DMS 273 (cell line): ENCODE results near the gene GRM5.
"Not testable (repeated sequence)": the region's sequence is repeated elsewhere in the genome, so short reads cannot be mapped to it uniquely, and the experiment has no call there.

Source experiments
- DNase-seq: peaks from one replicate; lab custom pipeline; 2025; ENCODE audit not compliant: unreplicated experiment; lab: John Stamatoyannopoulos, UW

GRM5 gene

GRCh38 chr11:88508759-88509581 is 556.8 kb downstream of the GRM5 start:
- DNase-seq: peak; percentile 40

- no peak for DNase-seq
Observed at GRCh38 chr11:88508418-88508758, 557.4 kb downstream of the GRM5 start.

DNA sequence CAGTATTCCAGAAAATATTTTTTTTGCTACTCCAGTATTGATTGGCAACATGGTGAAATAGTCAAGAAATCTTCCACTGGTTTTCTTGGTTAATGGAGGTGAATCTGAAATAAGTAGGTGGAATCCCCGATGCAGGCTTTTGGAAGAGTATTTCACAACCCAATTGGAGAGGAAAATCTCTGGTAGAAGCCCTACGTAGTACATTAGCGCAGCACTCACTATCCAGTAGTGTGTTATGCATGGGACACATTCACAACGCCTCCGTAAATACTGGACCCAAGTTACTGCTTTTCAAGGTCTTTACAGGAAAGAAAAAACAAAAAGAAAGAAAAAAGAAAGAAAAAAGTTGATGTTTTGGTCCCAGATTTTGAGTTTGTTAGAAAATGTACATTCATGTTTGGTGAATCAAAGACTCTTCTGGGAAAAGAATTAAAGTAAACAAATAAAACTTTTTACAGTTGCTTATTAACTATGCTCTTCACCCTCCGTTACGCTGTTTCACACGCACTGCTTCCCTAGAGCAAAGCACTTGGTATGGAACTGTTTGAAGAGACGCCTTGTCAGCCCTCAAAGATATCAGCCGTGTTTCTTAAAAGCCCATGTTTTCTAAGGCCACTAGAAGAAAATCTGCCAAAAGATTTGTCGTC is 557.9 kb downstream of the GRM5 start:
- DNase-seq: no peak

DNA sequence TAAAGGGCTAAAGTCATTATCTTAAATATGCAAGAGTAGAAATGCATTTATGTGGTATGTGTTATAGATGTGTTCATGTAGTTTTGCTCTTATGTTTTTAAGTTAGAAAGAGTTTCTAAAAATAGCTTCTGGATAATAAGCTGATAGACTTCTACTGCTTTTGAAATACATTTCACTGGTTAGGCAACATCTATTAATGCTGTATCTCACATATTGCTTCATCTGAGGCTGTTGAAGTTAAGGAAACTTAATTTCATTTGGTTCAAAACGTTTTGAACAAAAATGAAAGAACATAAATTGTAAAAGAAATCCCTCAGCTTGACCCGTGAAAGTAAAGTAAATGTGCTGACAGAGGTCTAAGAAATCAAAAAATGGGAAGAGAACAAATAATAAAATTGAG is 564.2 kb downstream of the GRM5 start:
- no peak for DNase-seq

DNA sequence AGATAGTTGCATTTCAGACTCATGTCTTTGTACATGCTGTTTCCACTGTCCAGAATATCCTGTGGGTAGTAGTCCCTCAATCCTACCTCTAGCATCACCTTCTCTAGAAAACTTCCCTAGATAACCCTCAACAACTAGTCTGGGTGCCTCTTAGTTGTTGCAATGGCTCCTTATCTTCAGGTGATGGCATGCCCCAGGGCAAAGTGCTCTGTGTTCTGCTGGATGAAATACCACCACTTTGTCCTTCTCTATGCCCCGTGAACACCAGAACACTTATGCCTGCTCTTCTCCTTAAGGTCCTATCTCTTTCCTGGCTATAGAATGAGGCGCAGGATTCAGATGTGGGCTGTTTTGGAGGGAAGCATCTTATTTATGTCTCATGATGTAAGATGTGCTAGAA is 569.9 kb downstream of the GRM5 start:
- no peak for DNase-seq

GRCh38 chr11:88494848-88495247 is 570.9 kb downstream of the GRM5 start:
- DNase-seq: no peak

DNA sequence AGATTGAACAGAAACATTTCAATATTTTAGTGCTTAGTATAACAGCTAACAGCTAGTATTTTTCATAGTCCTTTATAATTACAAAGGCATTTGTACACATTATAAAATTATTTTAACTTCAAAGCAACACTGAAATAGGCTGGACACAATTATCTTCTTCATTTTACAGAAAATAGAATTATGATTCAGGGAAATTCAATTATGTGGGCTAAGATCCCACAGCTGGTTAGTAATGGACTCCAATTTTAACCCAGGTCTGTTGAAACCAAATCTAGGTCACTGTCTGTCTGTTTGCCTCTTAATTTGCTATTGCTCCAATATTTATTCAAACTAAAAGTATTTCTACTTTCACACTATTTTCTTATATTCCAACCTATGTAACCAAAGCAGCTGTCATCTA is 574.1 kb downstream of the GRM5 start:
- DNase-seq: no peak

GRCh38 chr11:88489030-88489429 is 576.8 kb downstream of the GRM5 start:
- DNase-seq: no peak

- no peak for DNase-seq
Observed at GRCh38 chr11:88487646-88488045, 578.1 kb downstream of the GRM5 start.

DNA sequence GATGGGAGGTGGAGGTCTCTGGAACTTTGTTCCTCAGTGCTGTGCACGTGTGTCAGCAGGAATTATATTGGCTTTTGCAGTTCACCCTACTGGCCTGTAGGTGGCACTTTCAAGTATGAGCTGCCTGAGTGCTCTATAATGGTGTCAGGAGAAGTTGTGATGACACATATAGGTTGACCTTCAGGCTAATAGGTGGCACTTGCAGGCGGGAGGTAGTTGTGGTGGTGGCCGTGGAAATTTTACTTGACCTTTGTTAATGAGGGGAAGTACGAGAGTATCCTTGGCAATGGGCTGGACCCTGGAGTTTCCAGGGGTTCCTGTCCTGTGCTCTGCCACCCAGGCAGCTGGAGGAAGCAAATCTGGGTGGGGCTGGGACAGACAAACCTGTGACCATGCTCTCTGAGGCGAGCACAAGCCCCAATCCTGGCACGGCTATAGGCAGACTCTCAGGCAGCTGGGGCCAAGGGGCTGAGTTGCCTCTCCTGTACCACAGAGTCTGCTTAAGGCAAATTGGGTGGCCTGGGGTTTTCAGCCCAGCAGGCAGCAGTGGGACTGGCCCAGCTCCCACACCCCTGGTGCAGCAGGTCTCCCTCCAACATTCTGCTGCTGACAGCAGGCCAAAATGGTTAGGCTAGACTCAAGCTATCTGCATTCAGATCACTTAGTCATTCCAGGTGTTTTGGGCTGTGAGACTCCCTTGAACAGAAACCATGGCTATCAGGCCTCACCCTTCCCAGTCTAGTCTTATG is 580.7 kb downstream of the GRM5 start:
- DNase-seq: peak; percentile 67

DNA sequence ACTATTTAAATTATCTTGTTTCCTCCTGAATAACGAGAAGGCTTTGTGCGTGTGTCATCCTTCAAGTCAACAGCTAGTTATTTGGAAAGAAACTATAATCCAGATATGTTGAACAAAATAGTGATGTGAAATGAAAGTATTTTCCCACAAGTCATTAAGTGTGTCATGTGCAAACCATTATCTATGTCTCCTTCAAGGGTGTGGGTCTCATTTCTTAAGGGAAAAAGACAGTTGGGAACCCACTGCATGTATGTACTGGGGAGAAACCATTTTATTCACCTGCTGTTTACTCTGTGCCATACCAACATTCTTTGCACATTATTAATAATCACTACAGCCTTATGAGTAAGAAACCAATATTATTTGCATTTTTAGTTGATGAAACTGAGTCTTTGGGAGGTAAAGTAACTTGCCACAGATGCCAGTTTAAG is 582.9 kb downstream of the GRM5 start:
- DNase-seq: no peak

GRCh38 chr11:88480223-88480622 is 585.6 kb downstream of the GRM5 start:
- no peak for DNase-seq

GRCh38 chr11:88478136-88478815 is 587.5 kb downstream of the GRM5 start:
- DNase-seq: peak; percentile 67

- peak; percentile 86 for DNase-seq
Observed at GRCh38 chr11:88475991-88476418, 589.8 kb downstream of the GRM5 start.

- DNase-seq: no peak
Observed at GRCh38 chr11:88474655-88475054, 591.1 kb downstream of the GRM5 start.

DNA sequence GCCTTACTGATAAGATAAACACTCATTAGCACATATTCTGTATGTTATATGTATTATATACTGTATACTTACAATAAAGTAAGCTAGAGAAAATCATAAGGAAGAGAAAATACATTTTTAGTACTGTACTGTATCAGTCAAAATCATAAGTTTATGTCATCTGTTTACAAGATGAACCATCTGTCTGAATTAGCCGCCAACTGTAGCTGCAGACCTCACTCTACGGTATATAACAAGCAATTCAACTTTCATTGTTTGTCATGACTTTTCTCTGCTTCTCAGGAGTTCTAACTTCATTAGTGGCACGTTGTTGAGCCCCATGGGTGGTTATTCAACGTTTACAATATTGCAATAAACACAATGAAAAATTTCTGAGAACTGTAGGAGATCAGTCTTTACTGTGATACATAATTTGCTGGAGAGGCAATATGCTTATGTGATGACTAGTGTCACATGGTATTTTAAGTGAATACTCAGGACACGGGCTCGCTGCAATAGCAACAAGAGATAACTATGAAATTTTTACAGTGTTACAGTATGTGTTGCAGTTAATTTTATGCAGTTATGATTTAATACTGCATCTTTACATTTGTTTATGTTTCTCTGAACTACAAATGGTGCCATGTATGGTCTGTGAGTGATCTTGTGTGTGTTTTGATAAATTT is 596.1 kb downstream of the GRM5 start:
- DNase-seq: peak; percentile 33

DNA sequence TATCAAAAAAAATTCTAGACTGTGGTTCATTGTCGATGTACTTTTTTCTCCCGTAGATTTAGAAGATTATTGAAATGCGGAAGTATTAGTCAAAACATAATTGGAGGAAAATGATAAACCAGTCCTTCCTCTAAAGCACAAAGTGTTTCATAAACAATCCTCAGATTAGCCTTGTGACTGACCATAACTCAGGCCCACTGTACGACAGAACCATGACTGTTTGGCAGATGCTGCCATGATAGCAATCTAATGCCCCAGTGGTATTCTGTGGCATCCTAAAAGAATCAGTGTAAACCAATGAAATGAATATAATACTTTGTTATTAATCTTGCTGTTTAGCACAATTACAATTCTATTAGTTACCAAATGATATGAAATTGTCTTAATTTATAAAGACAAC is 601.3 kb downstream of the GRM5 start:
- no peak for DNase-seq

DNA sequence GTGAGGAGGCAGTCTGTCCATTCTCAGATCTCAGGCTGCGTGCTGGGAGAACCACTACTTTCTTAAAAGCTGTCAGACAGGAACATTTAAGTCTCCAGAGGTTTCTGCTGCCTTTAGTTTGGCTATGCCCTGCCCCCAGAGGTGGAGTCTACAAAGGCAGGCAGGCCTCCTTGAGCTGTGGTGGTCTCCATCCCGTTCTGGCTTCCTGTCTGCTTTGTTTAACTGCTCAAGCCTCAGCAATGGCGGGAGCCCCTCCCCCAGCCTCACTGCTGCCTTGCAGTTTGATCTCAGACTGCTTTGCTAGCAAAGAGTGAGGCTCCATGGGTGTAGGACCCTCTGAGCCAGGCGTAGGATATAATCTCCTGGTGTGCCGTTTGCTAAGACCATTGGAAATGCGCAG is 602.5 kb downstream of the GRM5 start:
- not testable (repeated sequence) for DNase-seq

DNA sequence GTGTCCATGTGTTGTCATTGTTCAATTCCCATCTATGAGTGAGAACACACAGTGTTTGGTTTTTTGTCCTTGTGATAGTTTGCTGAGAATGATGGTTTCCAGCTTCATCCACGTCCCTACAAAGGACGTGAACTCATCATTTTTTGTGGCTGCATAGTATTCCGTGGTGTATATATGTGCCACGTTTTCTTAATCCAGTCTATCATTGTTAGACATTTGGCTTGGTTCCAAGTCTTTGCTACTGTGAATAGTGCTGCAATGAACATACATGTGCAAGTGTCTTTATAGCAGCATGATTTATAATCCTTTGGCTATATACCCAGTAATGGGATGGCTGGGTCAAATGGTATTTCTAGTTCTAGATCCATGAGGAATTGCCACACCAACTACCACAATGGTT is 607.7 kb downstream of the GRM5 start:
- DNase-seq: not testable (repeated sequence)

DNA sequence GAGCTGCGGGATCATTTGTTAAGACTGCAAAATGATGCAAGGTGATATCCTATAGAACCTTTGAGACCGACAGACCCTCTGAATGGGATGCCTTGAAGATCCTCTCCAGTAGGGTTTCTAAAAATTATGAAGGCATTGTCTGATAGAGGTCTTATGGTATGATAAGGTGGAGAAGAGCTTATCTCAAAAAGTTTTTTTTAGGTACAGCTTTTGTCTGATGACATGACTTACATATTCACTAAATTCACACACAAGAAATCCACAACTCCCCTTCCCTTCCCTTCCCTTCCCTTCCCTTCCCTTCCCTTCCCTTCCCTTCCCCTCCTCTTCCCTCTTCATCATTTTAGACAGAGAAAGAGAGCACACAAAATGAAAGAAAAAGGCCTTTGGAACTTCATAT is 609.8 kb downstream of the GRM5 start:
- DNase-seq: no peak

GRCh38 chr11:88454881-88455280 is 610.9 kb downstream of the GRM5 start:
- DNase-seq: no peak
